Mucosa of descending colon (tissue), 3 donors: ENCODE measurements around the gene REXO1. TPM values are rescaled to one million over a fixed set of nuclear protein-coding genes. Genes with fewer than 3 reads are reported as not detected.

ENCODE experiments used
- ATAC-seq: fragments of 200-7000 bp; cut with Tn5 transposase; one replicate; pipeline ENCODE4 v1.9.1; 2020; ENCODE audit warnings: mild to moderate bottlenecking, moderate library complexity
- DNase-seq, 3 donors: peaks; one replicate each; pipeline ENCODE4 v3.0.0-alpha.2; 2020
- H3K36me3 ChIP-seq: fragments of 200-600 bp; one replicate; pipeline ENCODE4 v1.8.0; 2021; ENCODE audit warnings: low read depth, mild to moderate bottlenecking
- H3K4me1 ChIP-seq: fragments of 200-600 bp; one replicate; pipeline ENCODE4 v1.8.0; 2021; ENCODE audit warnings: low read depth, mild to moderate bottlenecking
- H3K4me3 ChIP-seq: fragments of 200-600 bp; one replicate; pipeline ENCODE4 v1.8.0; 2021; ENCODE audit warnings: mild to moderate bottlenecking
- H3K9me3 ChIP-seq: fragments of 200-600 bp; one replicate; pipeline ENCODE4 v1.8.0; 2021; ENCODE audit warnings: mild to moderate bottlenecking
- CTCF ChIP-seq: fragments of 200-600 bp; IDR thresholded peaks from one replicate; pipeline ENCODE4 v1.8.0; 2022; ENCODE audit warnings: antibody characterized with exemption, mild to moderate bottlenecking
- intact Hi-C, 2 donors: fragments of 100-400 bp; cut with DNase I in 1 of 2; cut with micrococcal nuclease in 1 of 2; formaldehyde crosslinking; loops; one replicate each; pipeline versions ENCODE4 v1.11.0 to v1.11.1; 2022; cut with DNase I, micrococcal nuclease
- total RNA-seq, 3 donors: library from RNA; stranded (reverse); fragmentation: NEBNext Ultra II Directional in 2 of 3; extraction: Animal tissue kit (Norgen Biotek cat#: 25700) in 2 of 3; gene quantifications; one replicate each; pipeline versions ENCODE4 v1.2.1 to v1.2.4, GENCODE V29; 2021 to 2023
- donor health status: DM: no; HTN: no; CAD: no; lungs with moderate emphysema.
- donor health status: DM: no; HTN: no; CAD: no.
- donor health status: DM: no; HTN: yes; CAD: no.

Gene REXO1
- total RNA-seq, 3 donors from 2014 or later: 45.4 to 54.3 (median 50.2) TPM

DNA sequence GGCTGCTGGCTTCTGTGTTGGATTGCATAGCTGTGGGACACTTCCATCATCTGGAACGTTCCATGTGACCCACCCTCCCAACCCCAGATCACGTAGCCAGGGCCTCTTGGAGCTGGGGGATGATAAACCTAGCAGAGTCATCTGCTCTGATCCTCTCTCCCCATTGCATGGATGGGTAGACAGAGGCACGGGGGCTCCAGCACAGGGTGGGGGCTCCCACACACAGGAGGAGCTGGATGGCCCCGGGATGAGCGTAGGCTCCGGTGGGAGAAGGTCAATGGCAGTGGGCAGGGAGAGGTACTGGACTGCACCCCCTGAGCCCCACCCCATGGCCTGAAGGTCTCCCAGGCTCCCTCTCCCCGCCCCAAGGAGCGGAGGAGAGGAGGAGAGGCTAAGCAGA lies 61.6 kb downstream of the REXO1 start:
- Histone ChIP-seq H3K4me3 (no peak overlapping the region), H3K36me3 (no peaks in the 10 kb centered on the region), H3K9me3 (no peaks in the 10 kb centered on the region), H3K4me1 (no peaks in the 10 kb centered on the region)
- no peak for ATAC-seq
- DNase-seq: no peak
- no peak for TF ChIP-seq CTCF
- intact Hi-C loops: no loop called here

- intact Hi-C loops: no loop called here
- Histone ChIP-seq H3K4me1 (no peaks in the 10 kb centered on the region), H3K36me3 (no peaks in the 10 kb centered on the region), H3K4me3 (no peak overlapping the region), H3K9me3 (no peaks in the 10 kb centered on the region)
- TF ChIP-seq CTCF: no peak
- ATAC-seq (no peak), DNase-seq (no peak)
Measured at GRCh38 chr19:1785310-1785709, 63.0 kb downstream of the REXO1 start.

- Histone ChIP-seq H3K4me3 (no peak overlapping the region), H3K9me3 (no peaks in the 10 kb centered on the region), H3K36me3 (no peaks in the 10 kb centered on the region), H3K4me1 (no peaks in the 10 kb centered on the region)
- DNase-seq (no peak), ATAC-seq (no peak)
- no peak for TF ChIP-seq CTCF
- intact Hi-C loops: no loop called here
Measured at GRCh38 chr19:1783874-1784273, 64.4 kb downstream of the REXO1 start.

DNA sequence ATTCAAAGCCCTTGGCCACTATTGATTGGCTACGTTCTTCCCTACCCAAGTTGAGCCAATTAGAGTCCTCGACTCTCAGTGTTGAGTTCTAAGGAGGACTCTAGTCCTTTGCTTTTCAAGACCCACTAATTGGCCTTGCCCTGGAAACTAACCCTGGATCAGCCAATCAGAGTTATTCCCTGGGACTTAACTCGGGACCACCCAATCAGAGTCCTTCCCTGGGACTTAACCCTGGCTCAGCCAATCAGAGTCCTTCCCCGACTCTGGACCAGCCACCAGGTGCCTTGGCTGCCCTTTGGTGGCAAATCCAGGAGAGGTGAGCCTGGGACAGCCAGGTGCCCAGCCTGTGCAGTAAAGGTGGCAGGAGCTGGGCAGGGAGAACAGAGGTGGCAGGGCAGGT lies 64.9 kb downstream of the REXO1 start:
- TF ChIP-seq CTCF: no peak
- DNase-seq: no peak
- H3K4me3 ChIP-seq: no peak overlapping the region
- H3K36me3 ChIP-seq: no peaks in the 10 kb centered on the region
- H3K9me3 ChIP-seq: no peaks in the 10 kb centered on the region
- intact Hi-C loops: no loop called here
- no peaks in the 10 kb centered on the region for H3K4me1 ChIP-seq
- ATAC-seq: no peak

- no peak overlapping the region for H3K4me3 ChIP-seq
- ATAC-seq: no peak
- H3K9me3 ChIP-seq: no peaks in the 10 kb centered on the region
- H3K4me1 ChIP-seq: no peaks in the 10 kb centered on the region
- intact Hi-C loops: no loop called here
- no peak for DNase-seq
- no peak for TF ChIP-seq CTCF
- no peaks in the 10 kb centered on the region for H3K36me3 ChIP-seq
Measured at GRCh38 chr19:1782521-1782920, 65.8 kb downstream of the REXO1 start.

DNA sequence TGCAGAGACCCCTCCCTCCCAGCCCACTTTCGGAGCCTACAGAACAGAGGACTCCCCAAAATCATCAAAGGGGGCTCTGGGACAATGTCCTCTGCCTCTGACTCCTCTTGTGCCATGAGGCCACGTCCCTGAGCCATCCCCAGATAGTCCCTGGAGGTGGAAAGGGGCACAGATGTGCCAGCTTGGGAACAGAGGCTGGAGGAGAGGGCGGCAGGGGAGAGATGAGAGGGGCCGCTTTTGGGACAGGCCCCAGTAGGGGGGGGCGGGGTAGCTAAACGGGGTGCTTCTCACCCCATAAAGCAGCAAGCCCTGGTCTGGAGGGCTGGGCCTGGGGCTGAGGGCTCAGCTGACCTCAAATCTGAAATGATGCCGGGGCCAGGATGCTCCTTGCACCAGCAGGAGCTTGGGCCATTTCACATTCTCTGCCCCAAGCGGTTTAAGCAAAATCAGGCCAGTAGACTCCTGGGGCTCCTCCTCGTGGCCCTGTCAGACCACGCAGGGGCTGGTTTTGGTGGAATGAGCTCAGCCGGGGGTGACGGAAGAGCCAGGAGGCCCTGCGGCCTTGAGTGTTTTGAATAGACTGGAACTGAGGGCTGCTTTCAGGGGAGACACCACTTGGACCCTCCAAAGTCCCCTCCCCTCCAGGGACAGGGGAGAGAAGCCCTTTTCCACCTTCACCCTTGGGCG lies 67.9 kb downstream of the REXO1 start:
- Histone ChIP-seq H3K9me3 (no peaks in the 10 kb centered on the region), H3K4me3 (no peak overlapping the region), H3K4me1 (no peaks in the 10 kb centered on the region), H3K36me3 (no peaks in the 10 kb centered on the region)
- DNase-seq (no peak), ATAC-seq (no peak)
- intact Hi-C loops: no loop called here
- TF ChIP-seq CTCF: no peak
